Gastroesophageal sphincter (tissue), 4 donors: Measurements from ENCODE around the gene TMEM114. TPM values are rescaled to one million over a fixed set of nuclear protein-coding genes. Genes with fewer than 3 reads are reported as not detected.

Experiments used
- ATAC-seq: fragments of 150-250 bp; one replicate; pipeline ENCODE4 v1.9.1; 2016; ENCODE audit warnings: mild to moderate bottlenecking, moderate library complexity
- H3K27ac ChIP-seq, 4 donors: fragments of 200-600 bp; sonication (generic) in 3 of 4; 1 replicate in 3 of 4; 2 replicates in 1 of 4; pipeline ENCODE4 v1.5.1; 2016 to 2019
- H3K27me3 ChIP-seq: fragments of 200-600 bp; sonication (generic); one replicate; pipeline ENCODE4 v1.5.1; 2019
- H3K36me3 ChIP-seq, 2 donors: fragments of 200-600 bp; sonication (generic); one replicate each; pipeline ENCODE4 v1.5.1; 2019; ENCODE audit warnings: control low read depth in 1 of 2
- H3K4me1 ChIP-seq, 3 donors: fragments of 200-600 bp; sonication (generic); 1 replicate in 2 of 3; 2 replicates in 1 of 3; pipeline ENCODE4 v1.5.1; 2016 to 2019; ENCODE audit warnings: control low read depth in 2 of 3
- H3K4me3 ChIP-seq, 2 donors: fragments of 200-600 bp; sonication (generic); one replicate each; pipeline ENCODE4 v1.5.1; 2019; ENCODE audit warnings: mild to moderate bottlenecking in 1 of 2, moderate library complexity in 1 of 2
- H3K9me3 ChIP-seq, 3 donors: fragments of 200-600 bp; sonication (generic); one replicate each; pipeline ENCODE4 v1.5.1; 2017 to 2019; ENCODE audit warnings: control low read depth in 2 of 3
- EP300 ChIP-seq: sonication (generic); formaldehyde crosslinking; IDR thresholded peaks from one replicate; pipeline ENCODE4 v1.6.1; 2017; ENCODE audit warnings: antibody characterized with exemption, mild to moderate bottlenecking
- POLR2A ChIP-seq, 2 donors: fragments of 450-650 bp; IDR thresholded peaks; one replicate each; pipeline ENCODE4 v1.6.1; 2017; ENCODE audit warnings: antibody characterized with exemption in 2 of 2, mild to moderate bottlenecking in 2 of 2, moderate library complexity in 1 of 2
- POLR2AphosphoS5 ChIP-seq: sonication (generic); formaldehyde crosslinking; IDR thresholded peaks from one replicate; pipeline ENCODE4 v1.6.1; 2017; ENCODE audit warnings: antibody characterized with exemption
- WGBS, 2 donors: methylation state at CpG; one replicate each; pipeline ENCODE4 v1.1.5; 2018; ENCODE audit warnings: low coverage in 1 of 2; 5-methylcytosine and 5-hydroxymethylcytosine counted together
- total RNA-seq, 4 donors: library from RNA; depleted of rRNA; stranded (reverse); fragments of >200 nt; gene quantifications; one replicate each; pipeline ENCODE4 v1.1.0, GENCODE V29; 2016
- TF ChIP-seq, protein P1 (sequence below), 4 experiments: fragments of 200-600 bp in 2 of 4; fragments of 450-650 bp in 2 of 4; sonication (generic) in 1 of 4; IDR thresholded peaks; one replicate each; pipeline ENCODE4 v1.5.1; 2017 to 2019; ENCODE audit warnings: antibody characterized with exemption in 4 of 4, mild to moderate bottlenecking in 2 of 4, moderate library complexity in 2 of 4

TMEM114 gene
- total RNA-seq, 4 donors from 2014 or later: not detected

DNA sequence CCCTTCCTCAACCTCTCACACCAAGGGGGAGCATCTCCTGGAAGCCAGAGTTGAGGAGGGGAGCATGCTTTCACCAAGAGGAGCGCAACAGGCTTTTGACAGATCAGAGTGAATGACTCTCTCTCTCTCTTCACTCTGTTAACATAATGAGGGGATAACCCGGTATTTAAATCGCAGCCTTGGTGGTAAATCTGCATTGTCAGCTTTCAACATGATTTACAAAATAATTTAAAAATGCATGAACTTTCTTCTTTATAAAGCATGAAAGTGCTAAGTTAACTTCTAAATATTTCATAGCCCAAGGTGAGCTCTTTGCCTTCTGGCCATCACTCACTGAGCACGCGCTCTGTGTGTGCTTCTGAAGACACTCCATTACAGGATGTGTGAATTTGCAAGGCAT, 61.8 kb downstream of the TMEM114 start:
- no peak overlapping the region for H3K27ac ChIP-seq
- H3K4me3 ChIP-seq: no peak overlapping the region
- no peaks in the 10 kb centered on the region for H3K9me3 ChIP-seq
- H3K4me1 ChIP-seq: no peaks in the 10 kb centered on the region
- no peak for TF ChIP-seq EP300
- TF ChIP-seq, protein P1, sequence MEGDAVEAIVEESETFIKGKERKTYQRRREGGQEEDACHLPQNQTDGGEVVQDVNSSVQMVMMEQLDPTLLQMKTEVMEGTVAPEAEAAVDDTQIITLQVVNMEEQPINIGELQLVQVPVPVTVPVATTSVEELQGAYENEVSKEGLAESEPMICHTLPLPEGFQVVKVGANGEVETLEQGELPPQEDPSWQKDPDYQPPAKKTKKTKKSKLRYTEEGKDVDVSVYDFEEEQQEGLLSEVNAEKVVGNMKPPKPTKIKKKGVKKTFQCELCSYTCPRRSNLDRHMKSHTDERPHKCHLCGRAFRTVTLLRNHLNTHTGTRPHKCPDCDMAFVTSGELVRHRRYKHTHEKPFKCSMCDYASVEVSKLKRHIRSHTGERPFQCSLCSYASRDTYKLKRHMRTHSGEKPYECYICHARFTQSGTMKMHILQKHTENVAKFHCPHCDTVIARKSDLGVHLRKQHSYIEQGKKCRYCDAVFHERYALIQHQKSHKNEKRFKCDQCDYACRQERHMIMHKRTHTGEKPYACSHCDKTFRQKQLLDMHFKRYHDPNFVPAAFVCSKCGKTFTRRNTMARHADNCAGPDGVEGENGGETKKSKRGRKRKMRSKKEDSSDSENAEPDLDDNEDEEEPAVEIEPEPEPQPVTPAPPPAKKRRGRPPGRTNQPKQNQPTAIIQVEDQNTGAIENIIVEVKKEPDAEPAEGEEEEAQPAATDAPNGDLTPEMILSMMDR (IDR thresholded peaks at IDR 0.05): no peak
- no peak for TF ChIP-seq POLR2A (IDR thresholded peaks at IDR 0.05)
- no peak for TF ChIP-seq POLR2AphosphoS5
- ATAC-seq: no peak
- H3K36me3 ChIP-seq: no peaks in the 10 kb centered on the region
- WGBS, 2 donors: 71 to 84% methylated on average over 4 to 5 of the region's 5 CpGs
- H3K27me3 ChIP-seq: peaks cover 46% of the 10 kb centered on the region

DNA sequence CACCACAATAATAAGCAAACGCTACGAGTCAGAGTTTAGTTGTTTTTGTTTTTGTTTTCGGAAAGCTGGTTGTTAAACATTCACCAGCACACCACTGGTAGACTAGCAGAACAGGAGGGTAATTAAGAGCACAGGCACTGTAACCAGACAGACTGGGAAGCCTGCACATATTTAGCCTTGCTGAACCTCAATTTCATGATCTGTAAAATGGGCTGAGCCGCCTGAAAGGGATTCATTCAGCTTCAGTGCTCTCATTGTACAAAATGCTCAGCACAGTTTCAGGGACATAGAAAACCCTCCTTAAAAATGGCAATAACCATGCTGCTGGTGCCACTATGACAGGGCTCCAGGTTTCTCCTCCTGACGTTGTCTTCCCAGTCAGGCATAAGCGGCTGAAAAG, 66.4 kb downstream of the TMEM114 start:
- Histone ChIP-seq H3K27me3 (peaks cover 43% of the 10 kb centered on the region), H3K4me3 (no peak overlapping the region), H3K4me1 (no peaks in the 10 kb centered on the region), H3K27ac (no peak overlapping the region), H3K36me3 (no peaks in the 10 kb centered on the region), H3K9me3 (no peaks in the 10 kb centered on the region)
- WGBS, 2 donors: 73 to 83% methylated on average over 3 to 5 of the region's 6 CpGs
- ATAC-seq: no peak
- no peak for TF ChIP-seq POLR2A (IDR thresholded peaks at IDR 0.05)
- TF ChIP-seq, protein P1 (IDR thresholded peaks at IDR 0.05): no peak
- no peak for TF ChIP-seq POLR2AphosphoS5
- no peak for TF ChIP-seq EP300

DNA sequence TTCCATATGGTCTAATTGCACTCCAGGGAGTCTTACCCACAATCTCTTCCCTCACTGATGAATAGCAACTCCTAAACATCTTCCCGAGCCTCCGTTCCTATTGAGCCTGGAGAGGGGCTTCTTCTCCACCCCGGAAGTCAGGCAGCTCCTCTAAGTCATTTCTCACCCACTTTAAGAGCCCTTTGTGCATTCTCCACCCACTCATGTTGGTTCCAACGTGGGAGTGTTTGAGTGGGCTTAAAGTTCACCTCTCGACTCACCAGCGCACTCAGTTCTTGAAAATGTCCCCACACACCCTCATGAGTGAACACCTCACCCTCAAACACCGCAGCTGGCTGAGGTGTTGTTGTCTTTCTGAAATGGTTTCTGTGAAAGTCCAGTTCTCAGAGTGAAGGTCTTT, 67.6 kb downstream of the TMEM114 start:
- 51 to 68% methylated on average over 6 of the region's 7 CpGs for WGBS, 2 donors

DNA sequence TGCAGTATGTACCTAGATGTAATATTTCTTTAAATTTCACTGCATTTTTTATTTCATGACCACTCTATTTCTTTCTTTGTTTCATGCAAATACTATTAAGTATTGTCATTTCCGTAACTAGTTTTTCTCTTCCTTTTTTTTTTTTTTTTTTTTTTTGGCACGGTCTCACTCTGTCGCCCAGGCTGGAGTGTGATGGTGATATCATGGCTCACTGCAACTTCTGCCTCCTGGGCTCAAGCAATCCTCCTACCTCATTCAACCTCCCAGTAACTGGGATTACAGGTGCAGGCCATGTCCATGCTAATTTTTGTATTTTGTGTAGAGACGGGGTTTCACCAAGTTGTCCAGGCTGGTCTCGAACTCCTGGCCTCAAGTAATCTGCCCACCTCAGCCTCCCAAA, 70.7 kb downstream of the TMEM114 start:
- 69 to 77% methylated on average over 3 of the region's 5 CpGs for WGBS, 2 donors
- no peak for ATAC-seq

More for the DNA sequence above, 67.6 kb downstream of the TMEM114 start:
- Histone ChIP-seq H3K4me1 (no peaks in the 10 kb centered on the region), H3K27me3 (peaks cover 37% of the 10 kb centered on the region), H3K9me3 (no peaks in the 10 kb centered on the region), H3K36me3 (no peaks in the 10 kb centered on the region), H3K27ac (no peak overlapping the region), H3K4me3 (no peak overlapping the region)
- no peak for ATAC-seq
- TF ChIP-seq POLR2AphosphoS5 (no peak), POLR2A (IDR thresholded peaks at IDR 0.05) (no peak), EP300 (no peak)
- TF ChIP-seq, protein P1 (IDR thresholded peaks at IDR 0.05): no peak

More for the DNA sequence above, 70.7 kb downstream of the TMEM114 start:
- no peaks in the 10 kb centered on the region for H3K9me3 ChIP-seq
- no peaks in the 10 kb centered on the region for H3K36me3 ChIP-seq
- peaks cover 25% of the 10 kb centered on the region for H3K27me3 ChIP-seq
- no peak overlapping the region for H3K27ac ChIP-seq
- H3K4me1 ChIP-seq: no peaks in the 10 kb centered on the region
- no peak overlapping the region for H3K4me3 ChIP-seq
- TF ChIP-seq POLR2A (IDR thresholded peaks at IDR 0.05) (no peak), POLR2AphosphoS5 (no peak), EP300 (no peak)
- TF ChIP-seq, protein P1 (IDR thresholded peaks at IDR 0.05): no peak

Other genes starting within 250 kb of the TMEM114 start
- gene METTL22, start 31.2 kb upstream of the TMEM114 start, total RNA-seq: 10 to 100 TPM; 14.4 to 31.9 (median 24.8) TPM
- 10 to 100 TPM in 2 of 4 donors, 1 to 10 TPM in 2; 5.3 to 15.6 (median 10.3) TPM for gene ABAT, start 84.1 kb upstream of the TMEM114 start, total RNA-seq
- 10 to 100 TPM in 1 of 4 donors, 1 to 10 TPM in 3; 7.2 to 11.3 (median 8.9) TPM for gene TMEM186, start 207.1 kb upstream of the TMEM114 start, total RNA-seq
- gene PMM2, start 207.3 kb upstream of the TMEM114 start, total RNA-seq: 10 to 100 TPM; 15.4 to 29.0 (median 20.3) TPM